Measurements from ENCODE around the gene TOPORS. TPM values are rescaled to one million over a fixed set of nuclear protein-coding genes. Genes with fewer than 3 reads are reported as not detected.

The TOPORS gene
- polyA plus RNA-seq, 1 of the 3 experiments (the other 2 are of a cell fraction) = 4.9 TPM

DNA sequence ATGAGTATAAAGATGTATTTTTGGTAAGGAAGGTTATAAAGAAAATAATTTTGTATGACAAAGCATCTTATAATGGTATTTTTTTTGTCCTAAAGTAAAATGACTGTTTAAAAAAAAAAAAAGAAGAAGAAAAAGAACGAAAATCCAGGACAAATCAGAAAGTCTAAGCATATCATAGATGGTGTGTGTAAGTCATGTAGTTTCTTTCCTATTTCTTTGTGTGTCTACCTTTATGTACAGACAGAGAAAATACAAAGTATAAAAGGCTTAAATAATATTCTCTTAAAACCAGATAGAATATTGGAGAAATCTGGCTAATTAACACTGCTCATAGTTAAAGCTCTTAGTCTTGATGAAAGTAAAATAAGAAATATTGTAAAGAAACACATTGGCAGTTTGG lies 34.1 kb downstream of the TOPORS start:
- H3K4me2 ChIP-seq = no peak overlapping the region
- no peaks in the 10 kb centered on the region for H3K27me3 ChIP-seq (ENCODE audit: insufficient read depth)
- peaks cover 5% of the 10 kb centered on the region for H3K79me2 ChIP-seq (ENCODE audit: insufficient read depth)
- no peak overlapping the region for H3K9ac ChIP-seq
- H3K4me3 ChIP-seq (ENCODE audit: low read depth in 2 of 2, low read length in 1 of 2) = no peak overlapping the region
- POLR2A ChIA-PET = no interaction called here
- H3K9me3 ChIP-seq = peaks cover 18% of the 10 kb centered on the region; the same call in 1 of the 2 replicates
- H4K20me1 ChIP-seq (ENCODE audit: insufficient read depth) = no peaks in the 10 kb centered on the region
- no peaks in the 10 kb centered on the region for H3K9me2 ChIP-seq
- TF ChIP-seq ELF1 (IDR thresholded peaks at IDR 0.05) (no peak), FOSL2 (IDR thresholded peaks at IDR 0.05; ENCODE audit: borderline replicate concordance, low read depth) (no peak), GATA2 (CRISPR knock-in tag; IDR thresholded peaks at IDR 0.05) (no peak), NRF1 (IDR thresholded peaks at IDR 0.05; ENCODE audit: low read depth, low read length) (no peak)
- no peak overlapping the region for H3K27ac ChIP-seq (ENCODE audit: low read depth in 2 of 2, low read length in 1 of 2)
- no peaks in the 10 kb centered on the region for H3F3A ChIP-seq (replicated peaks; ENCODE audit: insufficient read depth)
- no peak for DNase-seq
- WGBS (ENCODE audit: low lambda C conversion rate) = 68% methylated on average over 1 of the region's 1 CpG
- no peak overlapping the region for H2AFZ ChIP-seq (ENCODE audit: low read depth)
- H3K4me1 ChIP-seq (ENCODE audit: control insufficient read depth in 1 of 2, insufficient read depth in 2 of 2, low read depth in 1 of 2, low read length in 1 of 2) = no peaks in the 10 kb centered on the region
- CTCF ChIA-PET = interaction anchor here (1.5 kb wide), 1 partner anchor 139 kb away, joined by 8 read pairs; no protein-coding TSS in a partner anchor
- peaks cover 0 to 15% of the 10 kb centered on the region in 2 experiments for H3K36me3 ChIP-seq (replicated peaks in 1 of 2; ENCODE audit: control insufficient read depth in 1 of 2, insufficient read depth in 2 of 2, low read length in 1 of 2)

DNA sequence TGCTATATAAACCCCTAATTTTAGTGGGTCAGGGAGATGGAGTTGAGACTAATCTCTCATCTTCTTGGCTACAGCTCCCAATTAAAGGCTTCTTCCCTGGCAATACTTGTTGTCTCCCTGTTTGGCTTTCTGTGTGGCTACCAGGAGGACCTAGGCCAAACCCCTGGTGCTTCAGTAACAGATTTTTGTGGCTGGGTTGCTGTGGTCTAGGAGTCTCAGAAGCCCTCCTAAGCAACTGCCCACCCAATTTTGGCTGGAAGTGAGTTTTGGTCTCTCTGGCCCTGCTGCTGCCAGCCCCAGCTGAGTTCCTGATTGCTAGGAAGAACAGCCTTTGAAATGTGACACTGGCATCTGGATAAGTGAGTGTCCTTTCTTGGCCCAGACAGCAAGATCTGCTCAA lies 36.1 kb downstream of the TOPORS start:
- Histone ChIP-seq H3K27me3 (ENCODE audit: insufficient read depth) (no peaks in the 10 kb centered on the region), H3K4me3 (ENCODE audit: low read depth in 2 of 2, low read length in 1 of 2) (no peak overlapping the region), H3K9ac (no peak overlapping the region), H3K4me2 (no peak overlapping the region), H3K9me3 (peaks cover 18% of the 10 kb centered on the region; the same call in 1 of the 2 replicates), H3K9me2 (no peaks in the 10 kb centered on the region), H2AFZ (ENCODE audit: low read depth) (no peak overlapping the region), H3K4me1 (ENCODE audit: control insufficient read depth in 1 of 2, insufficient read depth in 2 of 2, low read depth in 1 of 2, low read length in 1 of 2) (no peaks in the 10 kb centered on the region), H3F3A (replicated peaks; ENCODE audit: insufficient read depth) (no peaks in the 10 kb centered on the region), H3K36me3 (replicated peaks in 1 of 2; ENCODE audit: control insufficient read depth in 1 of 2, insufficient read depth in 2 of 2, low read length in 1 of 2) (peaks cover 0 to 15% of the 10 kb centered on the region in 2 experiments), H3K27ac (ENCODE audit: low read depth in 2 of 2, low read length in 1 of 2) (no peak overlapping the region), H3K79me2 (ENCODE audit: insufficient read depth) (peaks cover 5% of the 10 kb centered on the region), H4K20me1 (ENCODE audit: insufficient read depth) (no peaks in the 10 kb centered on the region)
- CTCF ChIA-PET = interaction anchor here (1.2 to 2.3 kb wide), 3 partner anchors 10 to 137 kb away, joined by 4 to 9 read pairs (median 6); partner anchors contain the start of gene RIGI
- no peak for DNase-seq
- POLR2A ChIA-PET = no interaction called here
- no peak for TF ChIP-seq SMC3 (IDR thresholded peaks at IDR 0.05; ENCODE audit: low read depth, low read length)
- no peak for TF ChIP-seq SIN3A (IDR thresholded peaks at IDR 0.05; ENCODE audit: borderline replicate concordance, low read depth, low read length)
- no peak for TF ChIP-seq FOXJ3 (CRISPR knock-in tag; IDR thresholded peaks at IDR 0.05)
- TF ChIP-seq FOXM1 (IDR thresholded peaks at IDR 0.05; ENCODE audit: low read depth) = no peak
- no peak for TF ChIP-seq ZBTB33 (IDR thresholded peaks at IDR 0.05; ENCODE audit: borderline replicate concordance, low read depth)
- no peak for TF ChIP-seq CTCF (IDR thresholded peaks at IDR 0.05)
- TF ChIP-seq TCF12 (IDR thresholded peaks at IDR 0.05) = no peak
- no peak for TF ChIP-seq NRF1 (IDR thresholded peaks at IDR 0.05; ENCODE audit: low read depth, low read length)
- TF ChIP-seq, protein P1, sequence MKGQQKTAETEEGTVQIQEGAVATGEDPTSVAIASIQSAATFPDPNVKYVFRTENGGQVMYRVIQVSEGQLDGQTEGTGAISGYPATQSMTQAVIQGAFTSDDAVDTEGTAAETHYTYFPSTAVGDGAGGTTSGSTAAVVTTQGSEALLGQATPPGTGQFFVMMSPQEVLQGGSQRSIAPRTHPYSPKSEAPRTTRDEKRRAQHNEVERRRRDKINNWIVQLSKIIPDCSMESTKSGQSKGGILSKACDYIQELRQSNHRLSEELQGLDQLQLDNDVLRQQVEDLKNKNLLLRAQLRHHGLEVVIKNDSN (IDR thresholded peaks at IDR 0.05; ENCODE audit: borderline replicate concordance, low read depth) = no peak
- TF ChIP-seq PBX3 (IDR thresholded peaks at IDR 0.05) = no peak
- no peak for TF ChIP-seq POLR2AphosphoS5 (IDR thresholded peaks at IDR 0.05; ENCODE audit: low read depth, low read length)
- TF ChIP-seq RAD21 (IDR thresholded peaks at IDR 0.05; ENCODE audit: low read length) = no peak
- no peak for TF ChIP-seq NFIC (IDR thresholded peaks at IDR 0.05; ENCODE audit: borderline replicate concordance)
- no peak for TF ChIP-seq YY1 (IDR thresholded peaks at IDR 0.05; ENCODE audit: low read depth)
- TF ChIP-seq, protein P2, sequence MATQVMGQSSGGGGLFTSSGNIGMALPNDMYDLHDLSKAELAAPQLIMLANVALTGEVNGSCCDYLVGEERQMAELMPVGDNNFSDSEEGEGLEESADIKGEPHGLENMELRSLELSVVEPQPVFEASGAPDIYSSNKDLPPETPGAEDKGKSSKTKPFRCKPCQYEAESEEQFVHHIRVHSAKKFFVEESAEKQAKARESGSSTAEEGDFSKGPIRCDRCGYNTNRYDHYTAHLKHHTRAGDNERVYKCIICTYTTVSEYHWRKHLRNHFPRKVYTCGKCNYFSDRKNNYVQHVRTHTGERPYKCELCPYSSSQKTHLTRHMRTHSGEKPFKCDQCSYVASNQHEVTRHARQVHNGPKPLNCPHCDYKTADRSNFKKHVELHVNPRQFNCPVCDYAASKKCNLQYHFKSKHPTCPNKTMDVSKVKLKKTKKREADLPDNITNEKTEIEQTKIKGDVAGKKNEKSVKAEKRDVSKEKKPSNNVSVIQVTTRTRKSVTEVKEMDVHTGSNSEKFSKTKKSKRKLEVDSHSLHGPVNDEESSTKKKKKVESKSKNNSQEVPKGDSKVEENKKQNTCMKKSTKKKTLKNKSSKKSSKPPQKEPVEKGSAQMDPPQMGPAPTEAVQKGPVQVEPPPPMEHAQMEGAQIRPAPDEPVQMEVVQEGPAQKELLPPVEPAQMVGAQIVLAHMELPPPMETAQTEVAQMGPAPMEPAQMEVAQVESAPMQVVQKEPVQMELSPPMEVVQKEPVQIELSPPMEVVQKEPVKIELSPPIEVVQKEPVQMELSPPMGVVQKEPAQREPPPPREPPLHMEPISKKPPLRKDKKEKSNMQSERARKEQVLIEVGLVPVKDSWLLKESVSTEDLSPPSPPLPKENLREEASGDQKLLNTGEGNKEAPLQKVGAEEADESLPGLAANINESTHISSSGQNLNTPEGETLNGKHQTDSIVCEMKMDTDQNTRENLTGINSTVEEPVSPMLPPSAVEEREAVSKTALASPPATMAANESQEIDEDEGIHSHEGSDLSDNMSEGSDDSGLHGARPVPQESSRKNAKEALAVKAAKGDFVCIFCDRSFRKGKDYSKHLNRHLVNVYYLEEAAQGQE (IDR thresholded peaks at IDR 0.05; ENCODE audit: low read depth, low read length) = no peak
- TF ChIP-seq EZH2phosphoT487 (IDR thresholded peaks at IDR 0.05; ENCODE audit: borderline replicate concordance, low read depth) = no peak
- no peak for TF ChIP-seq RCOR1 (IDR thresholded peaks at IDR 0.05; ENCODE audit: low read length)

Data from SK-N-SH (cell line).